Pericardium fibroblast (primary cell): ENCODE measurements around the gene KIF14. TPM values are rescaled to one million over a fixed set of nuclear protein-coding genes. Genes with fewer than 3 reads are reported as not detected.

Experiments used
- total RNA-seq: library from RNA; depleted of rRNA; stranded (reverse); fragments of >200 nt; gene quantifications from 2 replicates; pipeline ENCODE4 v1.2.3, GENCODE V29; 2015

Gene KIF14
- total RNA-seq: 0.23 and 0.43 TPM in 2 replicates

GRCh38 chr1:200620273-200621131, at the start of gene KIF14:
TSS of gene KIF14 (minus strand) at chr1:200620751. CDS start at chr1:200618723, 2,028 bp downstream.

GRCh38 chr1:200669314-200670241, 49.0 kb upstream of the KIF14 start, which contains the start of gene DDX59:
TSS of gene DDX59 (minus strand) at chr1:200669907. CDS start at chr1:200666740, 3,167 bp downstream.

Other genes with a start within 250 kb of the KIF14 start
- 9.6 and 10.6 TPM in 2 replicates for gene ZNF281, start 210.7 kb downstream of the KIF14 start, total RNA-seq
- gene DDX59, start 49.2 kb upstream of the KIF14 start, total RNA-seq: 10.6 and 12.3 TPM in 2 replicates
- gene CAMSAP2, start 118.1 kb upstream of the KIF14 start, total RNA-seq: 13.7 and 14.0 TPM in 2 replicates